Stimulated activated CD4-positive, alpha-beta T cell treated with anti-CD3 and anti-CD28 coated beads, Interleukin-4, amount 100 ng/mL, for 24 hours (primary cell): ENCODE results near the gene TIPARP.
"Not testable (repeated sequence)": the region's sequence is repeated elsewhere in the genome, so short reads cannot be mapped to it uniquely, and the experiment has no call there.

Source experiments
- DNase-seq: peaks from one replicate; pipeline ENCODE4 v3.0.0-alpha.2; 2020

TIPARP gene

DNA sequence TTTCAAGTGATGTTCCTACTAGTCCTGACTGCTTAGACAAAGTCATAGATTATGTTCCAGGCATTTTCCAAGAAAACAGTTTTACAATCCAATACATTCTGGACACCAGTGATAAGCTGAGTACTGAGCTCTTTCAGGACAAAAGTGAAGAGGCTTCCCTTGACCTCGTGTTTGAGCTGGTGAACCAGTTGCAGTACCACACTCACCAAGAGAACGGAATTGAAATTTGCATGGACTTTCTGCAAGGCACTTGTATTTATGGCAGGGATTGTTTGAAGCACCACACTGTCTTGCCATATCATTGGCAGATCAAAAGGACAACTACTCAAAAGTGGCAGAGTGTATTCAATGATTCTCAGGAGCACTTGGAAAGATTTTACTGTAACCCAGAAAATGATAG, 3.8 kb downstream of the TIPARP start:
- no peak for DNase-seq

DNA sequence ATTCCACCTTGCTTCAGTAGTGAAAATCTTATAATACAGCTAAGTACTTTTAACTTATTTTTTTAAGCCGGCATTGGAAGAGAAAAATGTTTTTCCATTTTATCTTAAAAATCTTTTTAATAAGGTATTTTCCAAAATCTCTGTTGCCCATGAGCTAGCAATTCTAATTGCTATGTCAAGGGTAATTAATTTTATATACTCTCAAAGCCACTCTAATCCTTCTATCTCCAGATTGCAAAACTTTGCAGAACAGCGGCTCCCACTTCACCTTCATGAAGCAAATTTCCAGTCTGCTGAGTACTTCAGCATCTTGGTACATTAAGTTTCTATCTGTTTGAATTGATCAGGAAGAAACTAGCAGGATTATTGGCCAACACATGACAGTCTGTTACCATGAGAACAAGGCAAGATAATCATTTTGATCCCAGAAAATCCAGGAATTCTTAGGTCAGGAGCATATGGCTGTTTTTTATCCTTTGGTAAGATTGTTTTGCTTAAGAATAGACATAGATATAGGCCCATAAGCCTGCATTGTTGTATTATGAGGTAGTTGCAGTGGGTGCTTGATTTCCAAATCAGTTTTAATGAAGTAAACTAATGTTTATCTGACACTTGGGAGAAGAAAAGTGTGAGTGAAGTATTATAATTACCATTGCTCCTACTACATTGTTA, 6.0 kb downstream of the TIPARP start:
- DNase-seq, result no peak

DNA sequence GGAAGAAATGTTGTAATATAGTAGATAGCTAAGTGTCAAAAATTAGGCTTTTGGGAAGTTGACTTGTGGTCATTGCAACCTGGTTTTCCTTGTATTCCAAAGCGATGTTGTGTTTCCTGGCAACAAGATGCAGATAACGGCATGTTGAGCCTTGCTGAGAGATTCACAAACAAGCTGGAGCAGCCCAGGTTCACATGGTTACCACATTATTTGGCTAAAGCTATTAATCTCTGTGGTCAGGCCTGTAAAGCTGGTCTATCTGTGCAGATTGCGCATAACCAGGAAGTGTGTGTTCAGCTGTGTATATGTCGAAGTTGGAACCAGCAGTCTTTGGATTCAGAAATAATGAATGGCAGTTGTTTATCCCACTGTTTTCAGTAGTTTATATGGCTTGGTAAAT, 6.6 kb downstream of the TIPARP start:
- no peak for DNase-seq

DNA sequence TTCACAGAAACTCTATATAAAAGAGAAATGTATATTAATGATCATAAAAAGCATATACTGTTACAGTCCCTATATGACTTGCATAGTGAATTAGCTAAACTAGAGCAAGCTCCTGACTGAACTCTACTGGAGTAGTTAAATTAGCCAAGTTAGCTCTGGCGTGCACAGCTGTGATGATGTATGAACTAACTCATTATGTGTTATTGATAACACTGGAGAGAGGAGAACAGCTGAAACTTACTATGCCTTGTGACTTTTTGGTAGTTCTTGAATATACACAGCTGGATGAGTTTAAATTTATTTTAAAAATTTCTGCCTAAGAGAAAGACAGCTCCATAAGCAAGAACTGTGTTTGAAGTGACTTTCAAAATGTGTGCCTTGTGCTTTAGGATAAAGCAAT, 8.1 kb downstream of the TIPARP start:
- no peak for DNase-seq

DNA sequence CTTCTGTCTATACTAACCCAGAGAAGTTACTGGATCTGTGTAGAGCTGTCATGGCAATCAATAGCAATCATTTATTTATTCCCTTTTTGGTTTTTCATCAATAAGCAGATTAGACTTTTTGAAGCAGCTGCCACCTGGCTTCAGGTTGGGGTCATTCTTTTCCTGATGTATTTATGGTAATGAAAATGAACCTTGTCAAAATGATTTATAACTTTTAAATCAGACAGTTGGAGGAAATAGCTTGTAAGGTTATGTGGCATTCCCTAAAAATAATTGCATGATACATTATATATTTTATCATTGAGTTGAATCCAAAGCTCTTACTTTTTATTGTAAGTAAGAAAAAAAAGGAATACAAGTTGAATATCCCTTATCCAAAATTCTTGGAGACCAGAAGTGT, 8.6 kb downstream of the TIPARP start:
- DNase-seq, result no peak

DNA sequence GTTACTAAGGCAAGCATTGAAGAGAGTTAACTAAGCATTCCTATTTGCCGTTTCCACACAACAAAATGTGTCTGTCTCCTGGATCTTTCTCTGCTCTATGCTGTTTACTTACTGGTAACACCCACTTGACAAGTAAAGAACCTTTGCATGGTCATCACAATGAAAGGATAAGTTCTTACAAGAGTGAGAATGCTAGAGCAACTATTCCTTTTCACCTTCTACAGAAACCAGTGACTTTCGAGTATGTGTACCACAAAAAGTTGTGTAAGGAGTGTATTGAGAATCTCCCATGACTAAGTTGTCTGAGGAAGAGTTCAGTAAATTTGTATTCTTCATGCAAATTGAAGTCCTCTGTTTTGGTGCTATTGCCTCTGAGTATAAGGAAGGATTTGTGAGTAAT, 10.8 kb downstream of the TIPARP start:
- DNase-seq, result no peak

DNA sequence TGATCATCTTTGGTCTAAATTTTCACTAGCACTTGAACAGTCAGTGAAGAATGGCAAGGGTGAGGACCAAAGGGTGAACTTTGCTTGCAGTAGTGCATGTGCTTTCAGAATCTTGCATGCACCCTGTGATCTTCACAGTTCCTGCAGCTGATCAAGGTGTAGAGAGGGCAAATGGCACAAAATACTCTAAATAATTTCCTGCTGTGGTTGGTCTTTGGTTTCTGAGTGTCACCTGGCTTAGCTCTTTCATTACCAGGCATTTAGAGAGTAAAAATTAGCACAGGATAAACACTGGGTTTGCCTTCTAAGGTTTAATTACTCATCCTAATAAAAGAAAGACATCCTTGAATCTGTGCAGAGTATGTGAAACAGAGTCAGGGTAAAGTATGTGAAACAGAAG, 11.4 kb downstream of the TIPARP start:
- DNase-seq, result no peak

DNA sequence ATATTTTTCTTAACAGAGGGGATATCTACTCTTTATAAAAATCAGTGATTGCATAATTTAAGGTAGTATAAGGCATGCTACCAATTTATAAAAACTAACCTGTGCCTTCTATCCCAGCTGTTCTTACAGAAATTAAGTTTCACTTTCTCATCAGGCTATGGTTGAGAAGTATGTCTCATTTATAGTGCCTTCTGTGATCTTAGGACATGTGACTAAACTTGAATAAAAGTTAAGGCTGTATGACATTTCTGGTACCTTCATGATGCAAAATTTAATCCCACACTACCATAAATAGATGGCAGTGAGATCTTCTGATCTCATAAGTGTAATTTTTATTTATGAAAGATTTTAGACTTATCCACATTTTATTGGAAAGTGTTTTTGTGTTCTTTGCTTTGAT, 12.6 kb downstream of the TIPARP start:
- no peak for DNase-seq

DNA sequence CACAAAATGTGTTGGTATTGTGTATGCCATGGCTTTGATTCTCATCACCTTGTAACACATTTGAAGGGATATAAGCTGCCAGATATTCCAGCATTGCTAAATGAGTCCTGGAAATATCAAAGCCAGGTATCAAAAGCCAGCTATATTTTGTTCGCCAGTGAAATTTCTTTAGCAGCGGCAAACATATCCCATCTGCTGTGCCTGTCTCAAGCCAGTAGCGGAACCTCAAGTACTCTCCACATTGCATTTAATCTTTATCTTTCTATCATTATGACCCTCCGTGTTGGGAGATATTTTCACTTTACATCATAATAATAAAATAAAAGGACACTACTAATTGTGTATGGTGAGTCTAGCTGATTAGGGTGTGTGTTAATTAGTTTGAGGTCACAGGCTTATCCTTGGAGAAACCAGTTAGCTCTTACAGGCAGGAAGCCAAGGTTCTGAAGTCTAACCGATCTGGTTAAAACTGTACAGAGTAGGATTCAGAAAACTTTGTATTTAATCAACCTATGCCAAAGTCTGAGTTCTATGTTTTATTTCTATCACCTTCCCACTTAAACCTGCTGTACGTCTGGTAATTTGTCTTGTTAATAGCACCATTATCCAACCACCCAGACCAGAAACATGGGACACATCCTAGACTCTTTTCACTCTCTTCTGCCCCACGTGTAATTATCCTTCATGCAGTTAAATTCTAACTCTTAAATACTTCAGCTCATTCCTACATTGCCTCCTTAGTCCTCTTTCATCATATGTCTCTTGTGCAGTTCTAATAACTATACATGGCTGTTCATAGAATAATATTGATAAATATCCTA, 14.5 kb downstream of the TIPARP start:
- DNase-seq, result no peak

DNA sequence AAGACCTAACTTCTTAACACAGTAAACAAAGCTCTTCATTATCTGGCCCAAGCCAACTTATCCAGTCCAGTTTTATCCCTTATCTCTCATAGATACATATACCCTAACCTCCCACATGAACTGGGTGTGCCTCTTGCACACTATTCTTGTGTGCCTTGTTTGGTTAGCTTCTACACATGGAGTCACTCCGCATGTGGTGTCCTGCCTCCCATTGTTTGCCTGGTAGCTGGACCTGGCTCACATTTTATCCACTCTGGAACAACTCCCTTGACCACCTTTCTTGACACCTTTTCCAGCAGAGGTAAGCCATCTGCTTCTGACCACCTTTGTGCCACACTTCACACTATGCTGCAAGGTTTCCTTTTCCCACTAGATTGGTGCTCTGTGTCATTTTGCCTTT, 15.2 kb downstream of the TIPARP start:
- no peak for DNase-seq

- DNase-seq, result no peak
Observed at GRCh38 chr3:156691920-156692319, 17.5 kb downstream of the TIPARP start.

GRCh38 chr3:156693166-156693565, 18.8 kb downstream of the TIPARP start:
- DNase-seq, result no peak

- DNase-seq, result no peak
Observed at GRCh38 chr3:156694536-156694935, 20.1 kb downstream of the TIPARP start.

DNA sequence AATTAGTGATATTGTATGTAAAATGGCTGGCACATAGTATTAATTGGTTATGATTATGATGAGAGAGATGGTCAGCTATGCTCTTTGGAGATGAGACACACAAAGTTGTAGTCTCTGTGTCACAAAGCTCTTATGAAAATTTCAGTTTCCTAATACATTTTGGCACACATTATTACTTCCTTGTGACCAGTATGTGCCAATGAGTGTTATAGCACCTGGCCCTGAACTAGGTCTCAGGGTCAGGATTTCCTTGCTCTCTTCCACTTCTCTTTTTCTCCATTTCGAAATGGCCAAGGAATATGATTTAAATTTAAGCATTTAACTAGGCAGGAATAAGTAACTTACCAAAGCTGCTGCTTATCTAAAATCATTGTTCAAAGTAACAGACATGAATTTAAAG, 28.0 kb downstream of the TIPARP start:
- DNase-seq, result no peak

GRCh38 chr3:156704370-156705036, 30.1 kb downstream of the TIPARP start:
- DNase-seq, result no peak

DNA sequence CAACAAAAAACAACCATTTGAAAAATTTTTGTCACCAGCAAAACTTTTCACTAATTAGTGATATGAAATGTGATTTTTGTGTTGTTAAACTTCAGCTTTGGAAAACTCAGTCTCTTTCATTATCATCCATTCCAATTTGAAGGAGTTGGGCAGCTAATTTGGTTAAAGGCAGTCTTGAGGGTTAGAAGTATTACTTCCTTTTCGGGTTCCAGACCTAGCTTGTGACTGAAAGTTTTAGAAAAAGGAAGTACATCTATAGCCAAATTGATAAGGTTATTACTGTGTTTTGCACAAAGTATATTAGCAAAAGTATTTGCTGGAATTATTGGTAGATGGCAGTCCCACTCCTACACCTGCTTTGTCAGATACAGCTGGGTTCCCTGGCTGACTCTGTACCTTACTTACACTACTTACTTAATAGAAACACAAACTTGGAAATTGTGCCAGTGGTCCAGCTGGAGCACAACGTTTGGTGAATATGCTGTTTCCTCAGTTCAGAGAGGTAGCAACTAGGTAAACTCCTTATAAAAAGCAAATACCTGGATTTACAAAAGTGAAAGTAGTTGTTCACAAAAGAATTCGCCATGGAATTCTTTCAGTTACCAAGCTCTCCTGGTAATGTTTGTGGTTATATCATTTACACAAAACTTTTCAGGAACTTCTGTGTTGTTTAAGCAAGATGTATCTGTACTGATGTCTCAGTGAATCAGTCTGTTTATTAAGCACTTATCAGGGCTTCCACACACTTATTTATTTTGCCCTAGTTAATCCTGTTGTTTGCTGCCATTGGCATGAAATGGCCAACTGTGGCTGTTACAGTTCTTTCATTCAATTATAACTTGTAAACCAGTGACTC, 31.6 kb downstream of the TIPARP start:
- DNase-seq, result no peak

GRCh38 chr3:156707588-156707987, 33.2 kb downstream of the TIPARP start:
- no peak for DNase-seq

GRCh38 chr3:156710429-156710828, 36.0 kb downstream of the TIPARP start:
- DNase-seq, result no peak

DNA sequence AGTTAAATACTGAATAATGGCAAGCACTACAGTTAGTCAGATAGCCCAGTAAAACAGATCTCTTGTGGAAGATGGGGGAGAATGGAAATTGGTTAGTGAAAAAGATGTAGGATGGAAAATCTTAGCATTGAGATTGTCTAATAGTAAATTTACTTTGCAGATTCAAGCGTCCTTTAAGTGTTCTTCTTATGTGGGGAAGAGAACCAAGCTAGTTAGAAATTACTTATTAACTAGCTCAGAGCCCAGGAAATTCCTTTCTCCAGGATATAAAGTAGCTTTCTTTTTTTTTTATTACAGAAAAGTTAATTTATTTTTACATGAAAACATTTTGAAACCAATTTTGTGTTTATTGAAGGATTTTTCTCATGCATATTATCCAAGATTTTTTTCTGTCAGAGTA, 36.7 kb downstream of the TIPARP start:
- DNase-seq, result no peak

- not testable (repeated sequence) for DNase-seq
Observed at GRCh38 chr3:156711944-156712343, 37.6 kb downstream of the TIPARP start.

DNA sequence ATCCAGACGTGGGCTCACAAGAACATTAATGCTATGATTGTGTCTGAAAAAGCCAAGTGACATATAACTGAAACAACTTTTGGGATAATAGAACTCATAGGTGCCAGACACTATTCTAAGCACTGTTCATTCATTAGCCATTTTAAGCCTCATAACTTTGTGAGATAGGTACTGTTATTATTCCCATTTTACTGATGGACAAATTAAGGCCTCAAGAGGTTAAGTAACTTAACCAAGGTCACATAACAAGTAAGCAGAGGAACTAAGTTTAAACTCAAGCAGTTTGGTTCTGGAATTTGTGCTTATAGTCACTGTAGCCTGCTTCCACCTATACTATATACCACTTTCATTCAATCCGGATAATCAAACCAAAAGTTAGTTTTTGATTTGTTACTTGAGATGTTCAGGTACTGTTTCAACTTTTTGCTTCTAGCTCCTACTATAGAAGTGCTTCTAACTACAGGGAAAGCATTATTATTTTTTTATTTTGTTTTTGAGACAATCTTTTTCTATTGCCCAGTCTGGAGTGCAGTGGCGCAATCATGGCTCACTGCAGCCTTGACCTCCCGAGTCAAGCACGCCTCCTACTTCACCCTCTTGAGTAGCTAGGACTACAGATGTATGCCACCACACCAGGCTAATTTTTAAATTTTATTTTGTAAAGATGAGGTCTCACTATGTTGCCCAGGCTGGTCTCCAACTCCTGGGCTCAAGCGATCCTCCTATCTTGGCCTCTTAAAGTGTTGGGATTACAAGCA, 41.9 kb downstream of the TIPARP start:
- no peak for DNase-seq

- DNase-seq, result no peak
Observed at GRCh38 chr3:156718622-156719306, 44.4 kb downstream of the TIPARP start.
